ENCODE results near the gene MGAT3.

MGAT3 gene

DNA sequence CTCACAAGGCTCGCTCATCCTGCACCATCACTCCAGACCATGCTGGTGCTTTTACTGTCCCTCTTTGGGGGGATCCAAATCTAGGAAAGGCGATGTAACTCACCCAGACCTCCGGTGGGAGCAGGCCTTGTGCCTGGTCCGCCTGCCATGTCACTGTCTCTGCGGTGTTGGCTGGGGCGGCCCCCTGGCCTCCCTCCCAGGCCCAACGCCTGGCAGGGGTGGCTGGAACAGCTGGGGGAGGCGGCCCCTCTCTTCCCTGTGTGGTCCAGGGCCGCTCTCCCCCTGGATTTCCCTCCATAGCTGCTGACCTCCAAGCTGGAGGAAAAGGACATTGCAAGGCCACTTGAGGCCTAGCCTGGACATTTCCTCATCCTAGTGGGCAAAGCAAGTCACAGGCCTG is 11.1 kb upstream of the MGAT3 start:
- H3K9me3 ChIP-seq (ENCODE audit: control insufficient read depth, low read length) = no peaks in the 10 kb centered on the region
- H3K36me3 ChIP-seq (ENCODE audit: control insufficient read depth, insufficient read depth, low read length) = no peaks in the 10 kb centered on the region
- no peak overlapping the region for H3K27ac ChIP-seq (ENCODE audit: insufficient read depth, low read length, poor library complexity, severe bottlenecking)
- H3K4me1 ChIP-seq (ENCODE audit: control insufficient read depth, insufficient read depth, low read length, poor library complexity, severe bottlenecking) = peaks cover 3% of the 10 kb centered on the region
- no peak for DNase-seq
- no peak overlapping the region for H3K4me3 ChIP-seq (ENCODE audit: insufficient read depth, low read depth, low read length, poor library complexity, severe bottlenecking)
- no peaks in the 10 kb centered on the region for H3K27me3 ChIP-seq (replicated peaks; ENCODE audit: control insufficient read depth, insufficient read depth, low read length, poor library complexity, severe bottlenecking)

DNA sequence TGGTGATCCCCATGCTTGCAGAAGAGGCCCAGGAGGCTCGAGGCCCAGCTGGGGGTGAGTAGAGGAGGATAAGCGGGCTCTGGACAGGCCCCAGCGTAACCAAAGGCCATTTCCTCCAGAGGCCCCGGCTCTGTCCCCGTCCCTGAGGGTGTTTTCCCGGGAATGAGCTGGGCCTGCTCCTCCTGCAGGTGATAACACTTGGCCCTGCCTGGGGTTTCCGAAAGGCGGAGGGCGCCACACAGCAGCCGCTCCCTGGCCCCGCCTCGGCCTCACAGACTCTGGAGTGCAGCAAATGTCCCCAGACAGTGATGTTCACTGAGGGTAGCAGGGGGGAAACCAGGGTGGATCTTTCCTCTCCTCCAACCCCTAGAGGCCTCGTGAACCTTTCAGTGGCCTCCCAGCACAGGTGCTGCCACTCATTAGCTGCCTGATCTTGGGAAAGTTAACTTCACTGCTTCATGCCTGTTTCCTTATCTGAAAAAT is 10.5 kb upstream of the MGAT3 start:
- peaks cover 3% of the 10 kb centered on the region for H3K4me1 ChIP-seq (ENCODE audit: control insufficient read depth, insufficient read depth, low read length, poor library complexity, severe bottlenecking)
- no peak overlapping the region for H3K27ac ChIP-seq (ENCODE audit: insufficient read depth, low read length, poor library complexity, severe bottlenecking)
- no peak overlapping the region for H3K4me3 ChIP-seq (ENCODE audit: insufficient read depth, low read depth, low read length, poor library complexity, severe bottlenecking)
- no peaks in the 10 kb centered on the region for H3K36me3 ChIP-seq (ENCODE audit: control insufficient read depth, insufficient read depth, low read length)
- no peak for DNase-seq
- H3K9me3 ChIP-seq (ENCODE audit: control insufficient read depth, low read length) = no peaks in the 10 kb centered on the region
- no peaks in the 10 kb centered on the region for H3K27me3 ChIP-seq (replicated peaks; ENCODE audit: control insufficient read depth, insufficient read depth, low read length, poor library complexity, severe bottlenecking)

DNA sequence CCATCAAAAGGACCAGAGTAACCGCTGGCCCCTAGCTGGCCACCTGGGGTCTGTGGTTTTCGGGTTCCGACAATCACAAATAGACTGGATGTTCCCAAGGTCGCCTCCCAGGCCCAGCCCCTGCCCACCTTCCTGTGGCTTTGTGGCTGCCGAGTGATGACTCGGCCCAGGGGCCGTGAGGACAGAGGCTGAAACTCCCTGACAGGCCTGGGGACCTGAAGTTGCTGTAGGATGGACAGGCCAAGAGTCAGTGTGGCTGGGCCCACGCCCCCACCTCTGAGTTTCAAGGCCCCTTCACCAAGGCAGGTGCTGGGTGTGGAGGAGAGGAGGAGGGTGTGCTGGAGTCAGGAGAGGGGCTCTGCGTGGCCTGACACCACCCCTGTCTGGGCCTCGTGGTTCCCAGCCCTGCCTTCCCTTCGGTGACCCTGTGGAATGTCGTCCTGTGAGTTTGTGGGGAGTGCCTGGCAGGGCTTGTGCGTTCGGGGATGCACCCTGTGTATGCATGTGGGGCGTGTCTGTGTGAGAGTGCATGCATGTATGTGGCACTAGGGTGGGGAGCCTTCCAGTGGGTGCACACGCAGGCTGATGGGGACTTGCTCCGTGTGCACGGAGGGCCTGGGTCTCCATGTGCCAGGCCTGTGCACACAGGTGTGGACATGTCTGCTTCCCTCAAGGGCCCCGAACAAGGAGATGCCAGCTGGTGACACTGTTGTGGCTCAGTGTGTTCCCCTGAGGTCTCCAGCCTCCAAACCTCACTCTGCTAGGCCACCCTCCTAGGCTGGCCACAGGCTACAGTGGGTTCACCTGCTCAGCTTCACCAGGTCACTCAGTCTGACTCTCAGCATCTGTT is 8.4 kb upstream of the MGAT3 start:
- no peak for DNase-seq
- Histone ChIP-seq H3K4me1 (ENCODE audit: control insufficient read depth, insufficient read depth, low read length, poor library complexity, severe bottlenecking) (peaks cover 3% of the 10 kb centered on the region), H3K36me3 (ENCODE audit: control insufficient read depth, insufficient read depth, low read length) (no peaks in the 10 kb centered on the region), H3K9me3 (ENCODE audit: control insufficient read depth, low read length) (no peaks in the 10 kb centered on the region), H3K27ac (ENCODE audit: insufficient read depth, low read length, poor library complexity, severe bottlenecking) (no peak overlapping the region), H3K4me3 (ENCODE audit: insufficient read depth, low read depth, low read length, poor library complexity, severe bottlenecking) (no peak overlapping the region), H3K27me3 (replicated peaks; ENCODE audit: control insufficient read depth, insufficient read depth, low read length, poor library complexity, severe bottlenecking) (no peaks in the 10 kb centered on the region)

DNA sequence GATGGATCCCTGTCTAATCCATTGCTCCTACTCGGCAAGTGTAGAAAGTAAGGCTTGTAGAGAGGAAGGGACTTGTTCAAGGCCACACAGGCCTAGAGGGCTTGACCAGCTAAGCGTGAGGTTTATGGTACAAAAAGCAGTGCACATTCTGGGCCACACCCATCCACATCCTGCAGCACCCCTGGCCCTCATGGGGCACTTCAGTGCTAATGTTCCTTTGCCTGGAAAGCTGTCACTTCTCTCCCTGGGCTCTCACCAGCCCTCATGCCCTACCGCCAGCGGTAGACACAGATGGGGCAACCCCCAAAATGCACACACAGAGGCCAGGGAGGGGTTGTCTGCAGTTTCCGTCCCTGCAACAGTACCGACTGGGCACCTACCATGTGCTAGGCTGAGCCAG is 7.1 kb upstream of the MGAT3 start:
- Histone ChIP-seq H3K4me1 (ENCODE audit: control insufficient read depth, insufficient read depth, low read length, poor library complexity, severe bottlenecking) (peaks cover 3% of the 10 kb centered on the region), H3K27ac (ENCODE audit: insufficient read depth, low read length, poor library complexity, severe bottlenecking) (no peak overlapping the region), H3K27me3 (replicated peaks; ENCODE audit: control insufficient read depth, insufficient read depth, low read length, poor library complexity, severe bottlenecking) (no peaks in the 10 kb centered on the region), H3K36me3 (ENCODE audit: control insufficient read depth, insufficient read depth, low read length) (no peaks in the 10 kb centered on the region), H3K4me3 (ENCODE audit: insufficient read depth, low read depth, low read length, poor library complexity, severe bottlenecking) (no peak overlapping the region), H3K9me3 (ENCODE audit: control insufficient read depth, low read length) (no peaks in the 10 kb centered on the region)
- DNase-seq = no peak

DNA sequence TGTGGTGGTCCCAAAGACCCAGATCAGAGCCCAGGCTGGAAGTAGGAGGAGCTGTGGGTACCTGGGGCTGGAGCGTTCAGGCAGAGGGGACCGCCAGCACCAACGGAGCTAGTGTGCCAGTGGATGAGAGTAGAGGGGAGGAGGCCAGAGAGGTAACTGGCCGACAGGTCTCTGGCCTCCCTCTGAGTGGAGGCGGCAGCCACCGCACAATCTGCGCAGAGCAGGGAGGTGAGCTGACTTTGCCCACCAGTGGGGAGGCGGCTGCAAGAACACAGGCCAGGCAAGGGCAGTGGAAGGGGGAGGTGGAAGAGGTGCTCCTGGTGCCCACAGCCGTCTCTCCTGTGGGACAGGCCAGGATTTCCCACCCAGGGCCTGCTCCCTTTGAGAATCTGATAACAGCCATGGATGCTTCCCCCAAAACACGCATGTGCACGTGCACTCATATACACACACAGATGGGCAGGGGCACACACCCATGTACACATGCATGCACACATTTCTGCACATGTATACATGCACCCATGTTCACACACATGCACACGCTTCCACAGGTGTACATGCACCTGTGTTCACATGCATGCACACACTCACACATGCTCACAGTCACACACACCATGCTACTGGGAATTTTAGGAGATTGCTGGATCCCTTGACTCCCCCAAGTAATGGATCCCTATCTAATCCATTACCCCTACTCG is 6.4 kb upstream of the MGAT3 start:
- Histone ChIP-seq H3K27me3 (replicated peaks; ENCODE audit: control insufficient read depth, insufficient read depth, low read length, poor library complexity, severe bottlenecking) (no peaks in the 10 kb centered on the region), H3K4me1 (ENCODE audit: control insufficient read depth, insufficient read depth, low read length, poor library complexity, severe bottlenecking) (peaks cover 3% of the 10 kb centered on the region), H3K4me3 (ENCODE audit: insufficient read depth, low read depth, low read length, poor library complexity, severe bottlenecking) (no peak overlapping the region), H3K27ac (ENCODE audit: insufficient read depth, low read length, poor library complexity, severe bottlenecking) (no peak overlapping the region), H3K36me3 (ENCODE audit: control insufficient read depth, insufficient read depth, low read length) (no peaks in the 10 kb centered on the region), H3K9me3 (ENCODE audit: control insufficient read depth, low read length) (no peaks in the 10 kb centered on the region)
- DNase-seq = no peak

DNA sequence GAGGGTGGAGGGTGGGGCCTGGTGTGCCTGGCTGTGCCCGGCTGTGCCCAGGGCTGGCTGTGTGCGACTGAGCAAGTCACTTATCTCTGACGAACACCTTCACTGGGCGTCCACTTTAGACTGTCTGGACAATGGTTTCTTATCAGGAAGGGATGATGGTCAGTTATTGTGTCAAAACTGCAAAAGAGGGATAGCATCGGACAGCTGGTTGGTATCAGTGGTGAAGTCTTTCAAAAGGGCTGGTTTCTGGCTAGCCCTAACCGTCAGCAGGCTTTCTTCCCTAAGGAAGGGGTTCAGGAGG is 4.1 kb upstream of the MGAT3 start:
- H3K4me1 ChIP-seq (ENCODE audit: control insufficient read depth, insufficient read depth, low read length, poor library complexity, severe bottlenecking) = peaks cover 4% of the 10 kb centered on the region
- H3K4me3 ChIP-seq (ENCODE audit: insufficient read depth, low read depth, low read length, poor library complexity, severe bottlenecking) = no peak overlapping the region
- no peak for DNase-seq
- H3K27me3 ChIP-seq (replicated peaks; ENCODE audit: control insufficient read depth, insufficient read depth, low read length, poor library complexity, severe bottlenecking) = peaks cover 12% of the 10 kb centered on the region
- no peaks in the 10 kb centered on the region for H3K9me3 ChIP-seq (ENCODE audit: control insufficient read depth, low read length)
- H3K36me3 ChIP-seq (ENCODE audit: control insufficient read depth, insufficient read depth, low read length) = no peaks in the 10 kb centered on the region
- no peak overlapping the region for H3K27ac ChIP-seq (ENCODE audit: insufficient read depth, low read length, poor library complexity, severe bottlenecking)

DNA sequence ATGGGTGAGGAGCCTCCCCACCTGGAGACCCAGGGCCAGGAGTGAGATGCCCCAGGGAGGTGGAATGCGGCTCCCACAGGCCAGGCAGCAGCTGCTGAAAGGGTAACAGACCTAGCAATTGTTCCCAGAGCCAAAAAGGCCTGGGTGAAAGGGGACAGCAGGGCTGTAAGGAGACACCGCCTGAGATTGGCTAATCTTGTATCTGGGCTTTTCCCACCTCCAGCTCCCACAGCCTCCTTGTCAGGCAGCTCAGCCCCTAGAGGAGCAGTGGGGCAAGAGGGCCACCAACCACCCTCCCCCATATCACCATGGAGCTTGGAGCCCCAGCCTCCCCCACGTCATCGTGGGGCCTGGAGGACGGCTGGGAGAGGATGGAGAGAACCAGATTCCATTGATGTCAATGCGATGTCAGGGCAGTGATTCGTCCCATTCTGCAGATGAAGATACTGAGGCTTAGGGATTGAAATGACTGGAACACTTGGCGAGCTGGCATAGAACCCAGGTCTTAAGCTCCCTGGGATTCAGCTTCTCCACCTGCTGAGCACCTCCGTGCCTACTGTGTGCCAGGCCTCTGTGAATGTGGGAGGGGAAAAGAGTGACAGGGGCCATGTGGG is 2.9 kb upstream of the MGAT3 start:
- DNase-seq = no peak
- Histone ChIP-seq H3K27ac (ENCODE audit: insufficient read depth, low read length, poor library complexity, severe bottlenecking) (no peak overlapping the region), H3K4me1 (ENCODE audit: control insufficient read depth, insufficient read depth, low read length, poor library complexity, severe bottlenecking) (peaks cover 9% of the 10 kb centered on the region), H3K36me3 (ENCODE audit: control insufficient read depth, insufficient read depth, low read length) (no peaks in the 10 kb centered on the region), H3K27me3 (replicated peaks; ENCODE audit: control insufficient read depth, insufficient read depth, low read length, poor library complexity, severe bottlenecking) (peaks cover 23% of the 10 kb centered on the region), H3K9me3 (ENCODE audit: control insufficient read depth, low read length) (no peaks in the 10 kb centered on the region), H3K4me3 (ENCODE audit: insufficient read depth, low read depth, low read length, poor library complexity, severe bottlenecking) (no peak overlapping the region)

DNA sequence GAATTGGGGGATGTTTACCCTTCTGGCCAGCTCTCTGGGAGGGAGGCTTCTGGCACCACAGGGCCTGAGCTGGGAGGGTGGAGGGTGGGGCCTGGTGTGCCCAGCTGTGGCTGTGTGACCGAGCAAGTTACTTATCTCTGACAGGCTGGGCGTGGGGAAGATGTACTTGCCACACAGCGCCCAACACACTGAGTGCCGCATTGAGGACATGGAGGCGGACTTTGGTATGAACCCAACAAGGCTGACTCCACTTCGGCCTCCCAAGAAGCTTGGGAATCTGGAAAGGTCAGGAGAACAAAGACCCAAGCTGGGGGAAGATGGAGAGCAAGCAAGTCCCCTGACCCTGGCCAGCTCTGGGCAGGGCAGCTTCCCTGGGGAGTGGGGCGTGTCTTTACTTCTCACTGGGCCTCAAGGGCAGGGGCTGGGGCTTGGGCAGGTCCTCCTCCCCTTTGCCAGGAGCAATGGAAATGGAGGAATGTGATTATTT is 2.4 kb upstream of the MGAT3 start:
- DNase-seq = no peak
- H3K4me1 ChIP-seq (ENCODE audit: control insufficient read depth, insufficient read depth, low read length, poor library complexity, severe bottlenecking) = peaks cover 9% of the 10 kb centered on the region
- no peaks in the 10 kb centered on the region for H3K9me3 ChIP-seq (ENCODE audit: control insufficient read depth, low read length)
- H3K27ac ChIP-seq (ENCODE audit: insufficient read depth, low read length, poor library complexity, severe bottlenecking) = no peak overlapping the region
- no peak overlapping the region for H3K4me3 ChIP-seq (ENCODE audit: insufficient read depth, low read depth, low read length, poor library complexity, severe bottlenecking)
- H3K27me3 ChIP-seq (replicated peaks; ENCODE audit: control insufficient read depth, insufficient read depth, low read length, poor library complexity, severe bottlenecking) = peaks cover 24% of the 10 kb centered on the region
- no peaks in the 10 kb centered on the region for H3K36me3 ChIP-seq (ENCODE audit: control insufficient read depth, insufficient read depth, low read length)

DNA sequence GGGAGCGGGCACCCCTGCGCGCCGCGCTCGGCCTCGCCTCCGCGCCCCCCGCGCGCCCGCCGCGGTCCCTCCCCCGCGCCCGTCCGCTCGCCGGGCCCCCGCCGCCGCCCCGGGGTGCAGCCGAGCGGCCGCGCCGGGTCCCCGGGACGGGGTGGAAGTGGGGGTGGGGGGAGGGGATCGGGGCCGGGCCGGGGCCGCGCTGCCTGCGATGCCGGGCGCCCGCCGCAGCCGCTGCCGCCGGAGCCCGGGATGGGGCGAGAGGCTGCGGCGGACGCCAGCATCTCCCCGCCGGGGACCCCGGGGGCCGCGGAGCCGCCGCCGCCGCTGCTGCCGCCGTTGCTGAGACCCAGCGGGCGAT is 365 bp downstream of the MGAT3 start:
- peaks cover 24% of the 10 kb centered on the region for H3K27me3 ChIP-seq (replicated peaks; ENCODE audit: control insufficient read depth, insufficient read depth, low read length, poor library complexity, severe bottlenecking)
- no peak for DNase-seq
- no peak overlapping the region for H3K4me3 ChIP-seq (ENCODE audit: insufficient read depth, low read depth, low read length, poor library complexity, severe bottlenecking)
- no peak overlapping the region for H3K27ac ChIP-seq (ENCODE audit: insufficient read depth, low read length, poor library complexity, severe bottlenecking)
- no peaks in the 10 kb centered on the region for H3K36me3 ChIP-seq (ENCODE audit: control insufficient read depth, insufficient read depth, low read length)
- H3K9me3 ChIP-seq (ENCODE audit: control insufficient read depth, low read length) = no peaks in the 10 kb centered on the region
- H3K4me1 ChIP-seq (ENCODE audit: control insufficient read depth, insufficient read depth, low read length, poor library complexity, severe bottlenecking) = peaks cover 9% of the 10 kb centered on the region
